K562 (cell line): ENCODE results near the gene SLC20A1. TPM values are rescaled to one million over a fixed set of nuclear protein-coding genes. Genes with fewer than 3 reads are reported as not detected.

Source experiments
- ARID3A ChIP-seq: IDR thresholded peaks from 2 replicates; pipeline ENCODE4 v1.6.1; 2012; ENCODE audit warnings: low read depth, low read length, improper control_type of control experiment, borderline replicate concordance
- ARID3B ChIP-seq: fragments of 250-450 bp; sonication (Bioruptor Pico); IDR thresholded peaks from 2 replicates; pipeline ENCODE4 v1.4.0; 2020; ENCODE audit warnings: borderline replicate concordance
- CTCF ChIP-seq, 3 experiments: IDR thresholded peaks in 2 of 3; conservative IDR thresholded peaks in 1 of 3; 2 replicates each; pipeline ENCODE4 v1.5.1; 2011 to 2012; ENCODE audit warnings: low read length in 3 of 3, mild to moderate bottlenecking in 3 of 3, control low read depth in 2 of 3, improper control_type of control experiment in 1 of 3, inconsistent platforms in 1 of 3, low read depth in 1 of 3, mixed read lengths in 1 of 3, moderate library complexity in 1 of 3; ENCODE audit not compliant: insufficient read depth in 2 of 3
- DLX4 ChIP-seq: fragments of 250-450 bp; sonication (Bioruptor Pico); IDR thresholded peaks from 2 replicates; pipeline ENCODE4 v1.6.1; 2021; ENCODE audit warnings: mild to moderate bottlenecking
- ETS1 ChIP-seq: conservative IDR thresholded peaks from 2 replicates; pipeline ENCODE4 v1.6.1; 2011; ENCODE audit warnings: low read depth, mild to moderate bottlenecking, low read length; ENCODE audit not compliant: control insufficient read depth
- GATAD2B ChIP-seq: fragments of 450-650 bp; IDR thresholded peaks from 2 replicates; pipeline ENCODE4 v1.6.1; 2017; ENCODE audit warnings: mild to moderate bottlenecking, borderline replicate concordance
- KLF16 ChIP-seq: IDR thresholded peaks from 2 replicates; pipeline ENCODE4 v1.6.1; 2016; ENCODE audit warnings: antibody characterized with exemption
- MTA1 ChIP-seq: fragments of 450-650 bp; IDR thresholded peaks from 2 replicates; pipeline ENCODE4 v1.6.1; 2017; ENCODE audit warnings: borderline replicate concordance
- NCOA4 ChIP-seq: fragments of 450-650 bp; IDR thresholded peaks from 2 replicates; pipeline ENCODE4 v1.6.1; 2018; ENCODE audit warnings: mild to moderate bottlenecking; ENCODE audit not compliant: partially characterized antibody
- NFE2 ChIP-seq: IDR thresholded peaks from 2 replicates; pipeline ENCODE4 v1.6.1; 2014; ENCODE audit warnings: antibody characterized with exemption, low read depth
- RBFOX2 ChIP-seq: fragments of 200-400 bp; formaldehyde crosslinking; IDR thresholded peaks from 2 replicates; pipeline ENCODE4 v1.6.1; 2017; ENCODE audit warnings: low read depth, mild to moderate bottlenecking, low read length, moderate library complexity
- SMARCA4 ChIP-seq: fragments of 450-650 bp; IDR thresholded peaks from 2 replicates; pipeline ENCODE4 v1.6.1; 2016
- SNRNP70 ChIP-seq: fragments of 200-400 bp; formaldehyde crosslinking; optimal IDR thresholded peaks from 2 replicates; pipeline ENCODE3; 2017; ENCODE audit warnings: low read depth, low read length
- TRIM25 ChIP-seq: fragments of 450-650 bp; IDR thresholded peaks from 2 replicates; pipeline ENCODE4 v1.7.0; 2016; ENCODE audit warnings: borderline replicate concordance
- ZBTB9 ChIP-seq: fragments of 450-650 bp; formaldehyde crosslinking; IDR thresholded peaks from 2 replicates; pipeline ENCODE4 v1.4.0; 2020; ENCODE audit warnings: mild to moderate bottlenecking, moderate library complexity
- ZNF239 ChIP-seq: fragments of 250-450 bp; sonication (Bioruptor Pico); IDR thresholded peaks from 2 replicates; pipeline ENCODE4 v1.4.0; 2020; ENCODE audit warnings: mild to moderate bottlenecking
- ZNF589 ChIP-seq: fragments of 200-800 bp; sonication (Bioruptor generic); IDR thresholded peaks from 2 replicates; pipeline ENCODE4 v1.6.1; 2016; ENCODE audit warnings: low read depth, missing genetic modification characterization, missing compliant biosample characterization
- ZNF76 ChIP-seq: fragments of 250-450 bp; sonication (Bioruptor Pico); IDR thresholded peaks from 2 replicates; pipeline ENCODE4 v1.4.0; 2020; ENCODE audit warnings: mild to moderate bottlenecking, moderate library complexity, borderline replicate concordance
- polyA plus RNA-seq, 8 experiments: library from polyadenylated mRNA; depleted of rRNA in 4 of 8; stranded (reverse) in 5 of 8; unstranded in 3 of 8; fragments of >200 nt; fragmentation: Nextera tagmentation in 2 of 8; fragmentation: Illumina TruSeq in 1 of 8; extraction: Ambion mirVana in 2 of 8; extraction: Trizol in 1 of 8; gene quantifications; 2 replicates each; pipeline versions ENCODE4 v1.2.1 to v1.2.3, GENCODE V29; 2011 to 2014; ENCODE audit warnings: inconsistent platforms in 1 of 8, missing spikeins in 1 of 8
- total RNA-seq, 7 experiments: library from RNA; depleted of rRNA in 6 of 7; stranded (reverse); fragments of >200 nt in 6 of 7; fragmentation: Illumina TruSeq in 2 of 7; extraction: Trizol in 2 of 7; gene quantifications; 2 replicates each; pipeline versions ENCODE4 v1.2.1 to v1.2.3, GENCODE V29; 2011 to 2021; ENCODE audit warnings: low replicate concordance in 1 of 7

The SLC20A1 gene
- total and polyA plus RNA-seq, 9 of the 15 experiments (the other 6 are each of a cell fraction or from before 2014, with no cell fraction given): 53.8 to 150 (median 74.7) TPM

- no peak for TF ChIP-seq ARID3A
- TF ChIP-seq ARID3B (CRISPR knock-in tag): no peak
- no peak for TF ChIP-seq NCOA4
- no peak for TF ChIP-seq NFE2
- no peak; the same call in 1 of the 2 replicates for TF ChIP-seq ZNF589 (CRISPR knock-in tag)
- TF ChIP-seq SNRNP70: no peak
- no peak for TF ChIP-seq ZNF76
- TF ChIP-seq TRIM25: no peak
- TF ChIP-seq KLF16: peak; percentile 43; the same call in 1 of the 2 replicates
- TF ChIP-seq ETS1: no peak
- TF ChIP-seq GATAD2B: no peak
- peak; percentile 90 to 91 (median 91) for TF ChIP-seq CTCF (IDR thresholded peaks at IDR 0.05 in 2 of 3, conservative IDR thresholded peaks at IDR 0.05 in 1 of 3; ENCODE audit: insufficient read depth in 2 of 3, low read depth in 1 of 3, low read length in 3 of 3)
- TF ChIP-seq ZNF239 (CRISPR knock-in tag): no peak
- TF ChIP-seq RBFOX2: no peak
- no peak; the same call in 1 of the 2 replicates for TF ChIP-seq ZBTB9 (CRISPR knock-in tag)
- TF ChIP-seq DLX4 (CRISPR knock-in tag): no peak
- TF ChIP-seq MTA1: no peak
- no peak for TF ChIP-seq SMARCA4
Observed at GRCh38 chr2:112626604-112627059, 19.1 kb upstream of the SLC20A1 start (continued).
